Right renal pelvis (tissue), 4 donors: Measurements from ENCODE around the gene FAM53A. TPM values are rescaled to one million over a fixed set of nuclear protein-coding genes. Genes with fewer than 3 reads are reported as not detected.

ENCODE experiments used
- DNase-seq, 4 donors: peaks; one replicate each; pipeline ENCODE4 v3.0.0-alpha.2; 2013; ENCODE audit warnings: low read depth in 4 of 4, low spot score in 3 of 4, missing footprints in 1 of 4
- polyA plus RNA-seq, 4 donors: library from polyadenylated mRNA; unstranded; fragments of 120-200 nt; gene quantifications; one replicate each; pipeline ENCODE4 v1.2.1, GENCODE V29; 2013; ENCODE audit not compliant: insufficient read length in 4 of 4

The FAM53A gene
- polyA plus RNA-seq, 4 donors: 1.6 to 3.6 (median 2.0) TPM

DNA sequence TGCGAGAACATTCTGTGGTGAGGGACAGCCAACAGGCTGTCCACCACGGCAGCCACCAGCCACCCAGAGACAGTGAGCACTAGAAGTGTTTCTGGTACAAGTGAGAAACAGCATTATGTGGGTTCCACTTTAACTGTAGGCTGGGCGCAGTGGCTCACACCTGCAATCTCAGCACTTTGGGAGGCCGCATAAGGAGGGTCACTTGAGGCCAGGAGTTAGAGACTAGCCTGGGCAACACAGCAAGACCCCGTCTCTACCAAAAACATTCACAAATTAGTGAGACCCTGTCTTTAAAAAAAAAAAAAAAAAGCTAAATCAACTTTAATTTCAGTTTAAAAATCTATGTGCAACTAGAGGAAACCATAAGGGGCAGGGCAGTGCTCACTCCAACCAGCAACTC is 20.6 kb downstream of the FAM53A start:
- no peak for DNase-seq

DNA sequence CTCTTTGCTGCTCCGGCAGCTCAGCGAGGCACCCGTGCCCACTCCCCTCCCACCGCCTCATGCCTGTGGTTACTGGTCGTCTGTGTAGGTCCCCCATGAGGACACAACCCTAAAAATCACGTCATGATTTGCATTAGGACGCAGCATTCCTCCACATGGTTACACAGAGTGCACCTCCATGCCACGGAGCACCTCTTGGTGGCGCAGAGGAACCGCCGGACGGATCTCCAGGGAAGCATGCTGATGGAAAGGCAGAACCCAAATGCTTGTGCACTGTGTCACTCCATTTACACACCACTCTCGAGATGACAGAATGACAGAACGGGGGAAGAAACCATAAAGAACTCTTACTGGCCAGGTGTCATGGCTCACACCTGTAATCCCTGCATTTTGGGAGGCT is 22.4 kb downstream of the FAM53A start:
- DNase-seq: no peak

DNA sequence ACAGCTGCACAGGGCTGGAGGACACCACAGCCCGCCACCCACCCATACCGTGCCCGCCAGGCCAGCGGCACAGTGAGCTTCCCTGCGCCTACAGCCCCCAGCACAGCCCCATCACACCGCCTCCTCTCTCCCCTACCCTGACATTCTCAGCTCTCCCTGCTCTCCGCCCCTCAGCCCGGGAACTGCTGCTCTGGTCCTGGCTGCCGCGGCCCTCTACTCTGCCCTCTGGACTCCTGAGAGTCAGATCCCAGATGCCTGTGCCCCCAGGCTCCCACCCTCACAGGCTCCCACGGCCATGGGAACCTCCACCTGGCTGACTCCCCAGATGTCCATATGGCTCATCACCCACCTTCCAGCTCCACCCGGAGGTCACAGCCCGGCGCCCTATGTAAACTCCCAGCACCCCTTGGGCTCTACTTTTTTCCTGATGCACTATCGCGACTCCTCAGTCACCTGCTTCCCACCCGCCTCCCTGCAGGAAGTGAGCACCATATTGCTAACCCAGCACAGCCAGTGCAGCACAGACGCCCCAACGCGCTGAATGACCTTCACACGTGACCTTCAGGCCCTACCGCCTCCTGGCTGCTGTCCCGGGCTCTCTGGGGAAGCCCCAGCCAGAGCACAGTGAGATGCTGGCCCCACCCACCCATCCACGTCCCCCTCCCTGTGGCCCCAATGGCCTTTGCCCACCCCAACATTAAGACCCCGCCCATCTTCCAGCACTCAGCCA is 23.0 kb downstream of the FAM53A start:
- no peak for DNase-seq

DNA sequence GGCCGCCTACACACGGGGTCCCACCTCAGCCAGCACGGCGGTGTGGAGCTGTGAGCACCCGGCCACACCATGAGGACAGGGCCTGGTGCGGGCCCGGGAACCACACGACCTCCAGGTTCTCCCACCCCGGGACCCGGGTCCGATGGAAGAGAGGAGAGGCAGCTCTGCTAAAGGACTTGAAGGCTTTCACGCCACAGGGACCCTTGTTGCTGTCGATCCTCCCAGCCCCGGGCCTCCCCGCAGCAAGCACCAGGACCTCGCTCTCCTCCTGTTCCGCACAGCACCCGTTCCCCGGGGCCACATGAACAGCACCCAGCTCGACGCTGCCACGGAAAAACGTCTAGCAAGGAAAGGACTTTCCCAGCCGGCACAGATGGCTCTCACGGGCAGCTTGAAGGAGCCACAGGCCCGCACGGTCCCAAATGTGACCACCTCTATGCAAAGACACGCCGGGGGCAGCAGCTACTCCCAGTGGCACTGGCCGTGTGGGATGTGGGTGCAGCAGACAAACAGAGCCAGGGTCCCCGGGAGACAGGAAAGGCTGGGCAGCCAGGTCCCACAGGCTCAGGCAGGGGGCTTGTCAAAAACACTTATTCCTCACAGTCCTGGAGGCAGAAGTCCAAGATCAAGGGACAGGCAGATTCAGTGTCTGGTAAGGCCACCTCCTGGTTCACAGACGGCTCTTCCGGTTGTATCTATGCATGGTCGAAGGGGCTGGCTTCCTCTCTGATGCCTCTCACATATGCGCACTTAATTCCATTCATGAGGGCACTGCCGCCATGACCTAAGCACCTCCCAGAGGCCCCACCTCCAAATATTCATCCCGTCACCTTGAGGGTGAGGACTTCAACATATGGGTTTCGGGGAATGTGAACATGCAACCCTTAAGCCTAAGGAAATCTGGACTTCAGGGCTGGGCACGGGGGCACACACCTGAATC is 24.7 kb downstream of the FAM53A start:
- DNase-seq: no peak

DNA sequence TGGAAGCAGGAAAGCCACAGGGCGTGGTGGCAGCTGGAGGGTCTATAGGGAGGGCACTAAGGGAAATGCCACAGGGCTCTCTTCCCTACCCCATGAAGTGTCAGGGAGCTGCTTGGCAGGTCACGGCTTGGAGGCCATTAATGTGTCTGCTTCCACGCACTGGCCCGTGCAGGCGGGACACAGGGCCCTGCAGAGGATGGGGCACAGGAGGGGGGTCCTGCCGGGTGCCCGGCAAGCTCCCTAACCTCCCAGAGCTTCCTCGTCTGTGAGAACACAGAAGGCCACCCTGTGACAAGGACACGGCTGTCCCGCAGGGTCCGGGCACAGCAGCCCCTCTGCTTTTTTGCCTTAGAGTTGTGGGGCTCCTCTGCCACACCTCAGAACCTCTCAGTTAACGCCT is 25.5 kb downstream of the FAM53A start:
- no peak for DNase-seq

DNA sequence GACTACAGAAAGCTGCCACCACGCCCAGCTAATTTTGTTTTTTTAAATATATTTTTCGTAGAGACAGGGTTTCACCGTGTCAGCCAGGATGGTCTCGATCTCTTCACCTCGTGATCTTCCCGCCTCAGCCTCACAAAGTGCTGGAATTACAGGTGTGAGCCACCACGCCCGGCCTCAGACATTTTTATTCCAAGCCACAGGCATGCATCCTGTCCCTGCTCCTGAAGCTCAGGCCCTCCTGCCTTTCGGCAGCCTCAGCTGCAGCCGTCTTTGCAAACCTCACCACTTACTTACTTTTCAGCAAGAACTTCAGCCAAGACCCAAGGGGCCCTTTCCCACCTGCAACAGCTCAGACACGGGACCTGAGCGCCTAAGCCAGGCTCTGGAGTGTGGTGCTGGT is 26.0 kb downstream of the FAM53A start:
- DNase-seq: no peak

DNA sequence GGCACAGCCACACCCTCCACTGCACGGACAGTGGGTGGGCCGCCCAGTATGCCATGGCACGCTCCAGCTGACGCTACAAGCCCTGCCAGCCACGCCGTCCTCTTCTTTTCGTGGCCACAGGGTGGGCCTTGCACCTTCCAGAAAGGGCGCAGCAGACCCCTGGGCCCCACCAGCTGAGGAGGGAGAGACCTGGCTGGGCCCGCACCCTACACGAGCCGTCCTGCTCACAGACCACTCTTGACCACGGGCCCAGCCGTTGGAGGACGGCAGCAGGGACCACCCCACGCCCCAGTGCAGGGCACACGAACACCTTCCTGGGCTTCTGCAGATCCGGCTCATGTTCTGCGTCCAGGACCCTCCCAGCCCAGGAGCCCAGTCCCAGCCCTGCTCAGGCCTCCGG is 27.1 kb downstream of the FAM53A start:
- DNase-seq: no peak

DNA sequence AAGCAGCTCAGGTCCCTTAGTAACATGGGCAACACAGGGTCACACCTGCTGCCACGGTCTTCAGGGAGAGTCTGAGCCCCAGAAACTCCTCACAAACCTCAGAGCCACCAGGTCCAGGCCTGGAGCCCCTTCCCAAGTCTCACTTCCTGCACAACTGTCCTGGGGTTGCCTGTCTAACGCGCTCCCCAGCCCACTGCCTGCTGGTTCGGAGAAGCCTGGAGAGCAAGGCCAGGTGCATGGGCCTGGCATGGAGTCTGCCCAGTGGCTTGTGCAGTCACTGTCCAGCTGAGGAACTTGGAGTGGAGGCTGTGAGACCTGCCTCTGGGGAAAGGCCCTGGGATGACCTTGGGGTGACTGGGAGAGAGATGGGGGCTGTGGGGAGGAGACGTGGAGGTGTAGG is 28.0 kb downstream of the FAM53A start:
- DNase-seq: no peak

DNA sequence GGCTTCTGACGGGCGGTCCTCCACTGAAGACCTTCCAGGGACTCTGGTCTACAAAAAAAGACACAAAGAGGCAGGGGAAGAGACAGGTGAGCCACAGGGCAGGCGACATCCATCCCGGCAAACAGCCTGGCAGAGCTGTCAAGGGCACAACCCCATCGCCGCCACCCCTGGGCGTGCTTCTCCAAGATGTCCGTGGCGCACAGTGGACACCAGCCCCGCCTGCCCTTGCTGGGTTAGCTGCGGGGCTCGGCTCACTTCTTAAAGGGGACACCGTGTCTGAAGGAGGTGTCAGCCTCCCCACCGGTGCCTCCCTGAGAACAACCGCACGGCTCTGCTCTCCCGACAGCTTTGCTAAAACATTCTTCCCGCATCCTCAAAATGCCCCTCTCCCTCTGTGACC is 28.4 kb downstream of the FAM53A start:
- no peak for DNase-seq

DNA sequence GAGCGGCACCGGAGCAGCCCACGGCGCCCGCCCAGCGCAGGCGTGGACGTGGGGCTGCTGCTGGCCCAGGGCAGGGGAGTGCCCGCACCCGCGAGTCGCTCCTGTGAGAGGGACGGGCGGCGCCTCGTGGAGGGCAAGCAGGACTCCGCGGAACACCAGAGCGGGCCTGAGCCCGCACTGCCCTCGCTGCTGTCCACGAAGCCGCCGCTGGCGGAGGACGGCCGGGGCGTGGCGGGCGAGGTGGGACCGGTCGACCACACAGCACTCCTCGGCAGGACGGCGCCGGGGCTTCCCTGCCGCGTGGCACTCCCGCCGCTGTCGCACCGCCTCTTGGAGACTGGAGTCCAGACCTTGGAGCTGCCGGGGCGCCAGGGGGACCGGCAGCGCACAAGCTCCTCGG is 29.0 kb downstream of the FAM53A start:
- no peak for DNase-seq

DNA sequence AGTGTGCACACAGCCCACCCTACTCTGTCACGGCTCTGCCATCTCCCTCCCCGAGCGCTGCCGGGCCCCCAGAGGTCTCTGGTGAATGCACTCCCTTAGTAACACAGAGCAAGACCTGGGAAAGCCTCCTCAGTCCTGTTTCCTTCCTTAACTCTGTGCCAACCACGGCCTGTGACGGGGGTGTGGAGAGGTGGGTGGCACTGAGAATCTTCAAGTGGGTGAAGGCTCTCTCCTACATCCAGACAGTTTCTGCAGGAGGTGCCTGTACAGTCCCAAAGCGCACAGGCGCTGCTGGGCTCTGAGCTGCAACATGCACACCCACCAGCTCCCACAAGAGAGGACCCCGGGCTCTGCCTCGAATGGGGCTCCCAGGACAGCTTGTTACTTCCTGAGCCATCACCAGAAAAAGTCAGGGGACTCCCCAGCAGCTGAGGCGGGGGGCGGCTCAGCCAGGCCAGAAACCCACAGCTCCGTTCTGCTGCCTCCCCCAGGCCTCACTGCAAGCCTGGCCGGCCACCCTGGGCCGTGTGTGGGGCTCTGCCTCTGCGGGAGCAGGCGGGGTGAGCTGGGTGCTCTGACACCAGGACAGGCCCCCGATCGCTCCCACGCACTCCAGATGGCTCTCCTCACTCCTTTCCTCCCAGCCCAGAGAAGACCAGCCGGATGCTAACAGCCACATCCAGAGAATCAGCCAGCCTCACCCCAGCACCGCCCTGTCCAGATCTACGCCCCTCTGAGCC is 29.7 kb downstream of the FAM53A start:
- peak in 1 of 4 donors; percentile 30 for DNase-seq

DNA sequence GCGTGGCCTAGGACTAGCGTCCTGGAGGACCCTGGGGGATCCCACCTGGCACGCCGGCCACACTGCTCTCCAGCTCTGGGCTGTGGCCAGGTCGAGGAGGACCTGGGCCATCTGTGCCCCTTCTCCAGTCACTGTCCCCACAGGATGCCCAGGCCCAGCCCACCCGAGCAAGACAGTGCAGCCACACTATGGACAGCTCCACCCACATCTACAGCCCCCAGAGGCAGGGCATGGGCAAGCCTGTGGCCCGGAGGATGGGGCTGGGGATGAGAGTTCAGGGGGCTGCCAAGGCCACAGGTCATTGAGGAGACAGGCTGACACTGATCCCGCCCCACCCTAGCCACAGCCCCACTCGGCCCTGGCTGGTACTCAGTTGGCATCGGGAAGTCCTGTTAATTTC is 30.3 kb downstream of the FAM53A start:
- no peak for DNase-seq

DNA sequence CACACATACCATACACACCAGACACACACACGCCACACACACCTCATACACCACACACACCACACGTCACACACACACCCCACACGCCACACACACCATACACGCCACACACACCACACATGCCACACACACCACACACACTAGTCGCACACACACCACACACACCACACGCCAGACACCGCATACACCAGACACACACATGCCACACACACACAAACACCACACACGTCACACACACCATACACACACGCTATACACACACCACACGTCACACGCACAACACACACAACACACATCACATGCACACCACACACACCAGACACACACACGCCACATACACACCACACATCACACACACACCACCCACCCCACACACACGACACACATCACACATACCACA is 32.0 kb downstream of the FAM53A start:
- no peak for DNase-seq

DNA sequence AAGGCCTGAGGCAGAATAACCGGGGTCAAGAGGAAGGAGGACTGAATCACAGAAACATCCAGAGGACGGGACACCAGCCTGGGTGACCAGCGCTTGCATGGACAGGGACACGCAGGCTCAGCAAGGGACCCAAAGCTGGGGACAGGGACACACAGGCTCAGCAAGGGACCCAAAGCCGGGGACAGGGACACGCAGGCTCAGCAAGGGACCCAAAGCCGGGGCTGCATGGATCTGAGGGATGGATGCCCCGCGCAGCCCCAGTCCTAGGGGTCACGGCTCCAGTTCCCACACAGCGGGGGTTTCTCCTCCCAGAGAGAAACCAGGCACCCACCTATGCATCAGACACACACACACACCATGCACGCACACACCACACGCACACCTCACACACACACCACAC is 32.5 kb downstream of the FAM53A start:
- no peak for DNase-seq

DNA sequence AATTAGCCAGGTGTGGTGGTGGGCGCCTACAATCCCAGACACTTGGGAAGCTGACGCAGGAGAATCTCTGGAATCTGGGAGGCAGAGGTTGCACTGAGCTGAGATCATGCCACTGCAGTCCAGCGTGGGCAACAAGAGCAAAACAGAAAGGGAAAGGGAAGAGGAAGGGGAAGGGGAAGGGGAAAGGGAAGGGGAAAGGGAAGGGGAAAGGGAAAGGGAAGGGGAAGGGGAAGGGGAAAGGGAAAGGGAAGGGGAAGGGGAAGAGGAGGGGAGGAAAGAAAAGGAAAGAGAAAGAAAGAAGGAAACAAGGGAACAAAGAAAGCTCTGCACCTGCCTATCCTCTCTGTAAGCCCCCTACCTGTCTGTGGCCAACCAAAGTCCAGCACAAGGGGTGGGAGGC is 35.2 kb downstream of the FAM53A start:
- DNase-seq: no peak

DNA sequence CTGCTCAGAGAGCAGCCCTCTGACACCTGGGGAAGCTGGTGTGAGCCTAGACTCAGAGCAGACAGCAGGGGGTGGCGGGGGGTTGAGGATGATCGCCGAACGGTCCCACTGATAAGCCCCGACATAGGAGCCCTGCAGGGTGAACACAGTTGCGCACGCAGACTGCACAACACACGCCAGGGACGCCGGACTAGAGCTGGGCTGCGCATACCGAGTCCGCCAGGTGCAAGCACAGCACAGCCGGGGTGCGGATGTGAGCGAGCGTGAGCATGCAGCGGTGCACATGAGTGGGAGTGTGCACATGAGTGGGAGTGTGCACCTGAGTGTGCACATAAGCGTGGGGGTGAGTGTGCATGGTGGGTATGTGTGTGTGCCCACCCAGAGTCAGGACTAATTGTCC is 36.7 kb downstream of the FAM53A start:
- no peak for DNase-seq

DNA sequence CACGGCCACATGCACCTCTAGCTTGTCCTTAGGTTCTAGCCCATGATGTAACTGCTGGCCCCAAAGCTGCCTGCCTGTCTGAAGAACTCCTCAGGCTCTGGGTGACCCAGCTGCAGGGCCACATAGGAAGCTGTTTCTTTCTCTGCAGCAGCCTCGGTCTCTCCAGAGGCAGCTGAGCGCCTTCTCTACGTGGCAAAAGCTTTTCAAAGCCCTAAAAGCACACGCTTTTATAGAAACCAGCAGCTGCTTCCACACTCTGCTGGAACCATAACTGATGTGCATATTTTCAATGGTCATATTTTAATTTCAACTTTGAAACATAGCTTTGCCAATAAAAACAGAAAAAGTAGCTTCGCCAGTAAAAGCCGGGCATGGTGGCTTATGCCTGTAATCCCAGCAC is 37.4 kb downstream of the FAM53A start:
- DNase-seq: no peak

DNA sequence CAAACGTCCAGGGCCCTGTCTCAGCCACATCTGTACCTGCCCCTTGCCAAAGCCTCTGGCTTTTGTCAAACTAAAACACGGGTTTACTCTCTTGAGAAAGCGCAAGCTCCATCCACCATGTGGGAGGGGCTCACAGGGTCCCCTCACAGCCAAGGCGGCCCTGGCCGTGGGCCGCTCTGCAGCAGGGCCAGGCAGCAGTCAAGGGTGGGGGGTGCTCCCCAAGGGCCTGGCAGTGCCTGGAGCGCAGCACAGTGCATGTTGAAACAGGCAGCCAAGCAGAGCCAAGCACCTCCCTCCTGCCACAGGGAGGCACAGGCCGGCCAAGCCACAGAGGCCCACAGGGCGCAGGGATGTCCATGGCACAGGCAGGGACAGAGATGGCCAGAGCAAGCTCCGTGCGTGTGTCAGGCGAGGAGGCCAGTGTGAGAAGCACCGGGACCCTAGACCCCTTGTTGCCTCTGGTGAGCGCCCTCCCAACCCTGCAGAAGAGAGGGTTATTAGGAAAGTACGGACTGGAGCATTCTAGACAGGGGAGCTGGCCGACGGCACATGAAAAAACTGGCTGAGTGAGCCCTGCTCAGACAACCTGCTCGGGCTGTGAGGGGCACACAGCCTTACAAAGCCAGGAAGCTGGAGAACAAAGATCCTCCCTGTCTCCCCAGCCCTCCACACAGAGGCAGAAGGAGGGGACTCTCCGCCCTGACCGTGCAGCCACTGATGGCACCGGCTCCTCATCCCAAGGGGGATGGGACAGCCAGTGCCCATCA is 39.0 kb downstream of the FAM53A start:
- DNase-seq: peak in 1 of 4 donors; percentile 34

DNA sequence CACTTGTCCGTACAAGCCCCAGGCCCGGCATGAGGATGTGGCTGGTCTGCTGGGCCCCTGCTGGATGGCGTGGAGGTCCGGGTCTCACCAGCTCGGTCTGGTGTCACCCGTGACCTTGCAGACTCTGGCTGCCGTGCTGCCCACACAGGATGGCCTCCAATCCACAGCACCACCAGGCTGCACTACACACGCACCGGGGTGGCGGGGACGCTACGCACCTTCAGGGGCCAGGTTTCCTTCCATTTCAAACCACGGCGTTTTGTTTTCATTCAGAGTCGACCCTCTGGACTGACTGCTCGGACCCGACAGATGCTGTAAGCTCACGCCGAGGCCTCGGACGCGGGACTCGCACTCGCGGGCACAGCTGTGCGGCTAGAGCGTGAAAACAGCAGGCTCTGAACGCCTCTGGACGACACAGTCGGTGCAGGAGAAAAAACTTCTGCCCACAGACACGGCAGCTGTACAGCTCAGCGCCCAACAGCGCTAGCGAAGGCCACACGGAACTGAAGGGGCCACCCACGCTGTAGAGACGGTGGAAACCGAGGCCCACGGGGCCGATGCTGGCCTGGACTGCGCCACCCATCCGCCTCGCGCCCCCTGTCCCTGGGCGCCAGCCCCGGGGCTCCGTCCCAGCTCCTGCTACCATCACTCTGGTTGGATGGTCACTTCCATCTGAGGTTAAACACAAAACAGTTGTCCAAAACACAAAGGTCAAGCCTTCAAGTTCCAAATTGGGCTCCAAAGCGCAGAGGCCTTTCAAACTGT is 40.0 kb downstream of the FAM53A start:
- DNase-seq: no peak
